OCI-LY1 (cell line): ENCODE results near the gene BRDT.

ENCODE experiments used
- EZH2 ChIP-seq: fragments of 200-600 bp; sonication (generic), shearing (Covaris generic); IDR thresholded peaks from 2 replicates; pipeline ENCODE4 v1.8.0; 2017; ENCODE audit warnings: borderline replicate concordance, mixed run types, mild to moderate bottlenecking, antibody characterized with exemption, low read length, moderate library complexity, mixed read lengths
- TF ChIP-seq, protein P1 (sequence below): fragments of 200-600 bp; sonication (generic), shearing (Covaris generic); IDR thresholded peaks from 2 replicates; pipeline ENCODE4 v1.5.1; 2017; ENCODE audit warnings: mild to moderate bottlenecking, antibody characterized with exemption, low read length, moderate library complexity, mixed read lengths

DNA sequence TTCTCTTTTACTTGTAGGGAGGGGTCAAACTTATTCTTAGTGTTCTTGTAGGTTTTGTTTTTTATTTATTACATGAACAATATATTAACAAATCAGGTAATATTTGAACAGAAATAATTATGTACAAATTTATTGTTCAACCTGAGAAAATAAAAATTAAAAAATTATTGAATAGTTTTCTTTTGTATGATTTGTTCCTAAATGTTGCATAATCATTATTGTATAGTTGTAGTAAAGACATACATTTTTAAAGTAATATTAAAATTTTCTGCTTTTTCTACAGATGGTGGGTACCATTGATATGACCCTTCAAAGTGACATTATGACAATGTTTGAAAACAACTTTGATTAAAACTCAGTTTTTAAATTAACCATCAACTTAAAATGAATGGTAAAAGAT, 64.7 kb downstream of the BRDT start:
- TF ChIP-seq, protein P1, sequence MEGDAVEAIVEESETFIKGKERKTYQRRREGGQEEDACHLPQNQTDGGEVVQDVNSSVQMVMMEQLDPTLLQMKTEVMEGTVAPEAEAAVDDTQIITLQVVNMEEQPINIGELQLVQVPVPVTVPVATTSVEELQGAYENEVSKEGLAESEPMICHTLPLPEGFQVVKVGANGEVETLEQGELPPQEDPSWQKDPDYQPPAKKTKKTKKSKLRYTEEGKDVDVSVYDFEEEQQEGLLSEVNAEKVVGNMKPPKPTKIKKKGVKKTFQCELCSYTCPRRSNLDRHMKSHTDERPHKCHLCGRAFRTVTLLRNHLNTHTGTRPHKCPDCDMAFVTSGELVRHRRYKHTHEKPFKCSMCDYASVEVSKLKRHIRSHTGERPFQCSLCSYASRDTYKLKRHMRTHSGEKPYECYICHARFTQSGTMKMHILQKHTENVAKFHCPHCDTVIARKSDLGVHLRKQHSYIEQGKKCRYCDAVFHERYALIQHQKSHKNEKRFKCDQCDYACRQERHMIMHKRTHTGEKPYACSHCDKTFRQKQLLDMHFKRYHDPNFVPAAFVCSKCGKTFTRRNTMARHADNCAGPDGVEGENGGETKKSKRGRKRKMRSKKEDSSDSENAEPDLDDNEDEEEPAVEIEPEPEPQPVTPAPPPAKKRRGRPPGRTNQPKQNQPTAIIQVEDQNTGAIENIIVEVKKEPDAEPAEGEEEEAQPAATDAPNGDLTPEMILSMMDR, result no peak
- no peak for TF ChIP-seq EZH2
